ENCODE measurements around the gene VWA3A.

VWA3A gene

DNA sequence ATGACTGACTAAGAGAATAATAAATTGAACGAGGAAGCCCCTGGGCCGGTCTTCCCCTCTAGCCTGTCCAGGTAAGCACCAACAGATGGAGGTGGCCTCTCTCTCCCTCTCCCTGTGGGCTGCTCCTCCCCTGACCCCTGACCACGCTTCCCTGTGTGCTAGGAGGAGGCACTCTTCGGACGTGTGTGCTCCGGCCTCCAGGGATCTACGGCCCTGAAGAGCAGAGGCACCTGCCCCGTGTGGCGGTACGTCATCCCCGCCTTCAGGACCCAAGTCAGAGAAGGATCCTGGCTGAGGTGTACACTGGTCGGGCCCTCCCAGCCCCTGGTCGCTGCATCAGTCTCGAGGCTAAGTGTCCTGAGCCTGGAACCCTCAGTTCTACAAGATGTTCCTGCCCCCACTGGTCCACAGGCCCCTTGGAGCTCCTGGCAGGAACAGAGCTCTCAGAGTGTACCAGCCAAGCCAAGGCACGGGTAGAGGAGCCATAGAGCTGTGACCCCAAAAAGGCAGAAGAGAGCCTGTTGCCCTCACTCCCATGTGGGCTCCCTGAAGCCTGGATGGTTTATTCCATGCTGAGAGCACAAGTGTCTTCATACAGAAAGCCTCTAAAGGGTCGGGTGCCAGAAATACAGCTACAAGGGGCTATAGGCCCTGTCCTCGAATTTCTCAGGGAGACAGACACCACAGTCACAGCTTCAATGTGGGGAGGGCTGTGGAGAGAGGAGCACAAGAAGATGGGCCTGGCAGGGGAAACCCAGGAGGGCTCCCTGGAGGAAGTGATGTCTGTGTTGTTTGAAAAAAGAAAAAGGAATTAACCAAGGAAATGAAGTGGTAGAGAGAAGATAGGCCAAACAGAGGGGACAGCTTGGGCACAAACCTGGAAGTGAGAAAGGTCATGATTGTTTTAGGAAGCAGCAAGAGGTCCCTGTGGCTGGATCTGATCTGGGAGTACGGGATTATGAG is 85.9 kb downstream of the VWA3A start:
- Mint-ChIP-seq H3K9me3 (no peaks in the 10 kb centered on the region), H3K27ac (ENCODE audit: low read depth) (no peak overlapping the region), H3K36me3 (ENCODE audit: insufficient read depth) (no peaks in the 10 kb centered on the region), H3K4me1 (no peaks in the 10 kb centered on the region), H3K27me3 (no peaks in the 10 kb centered on the region), H3K4me3 (no peak overlapping the region)
- DNase-seq (ENCODE audit: low spot score in 2 of 2) (no peak), ATAC-seq (replicated peaks; ENCODE audit: extremely low read depth, poor library complexity, severe bottlenecking) (no peak)

DNA sequence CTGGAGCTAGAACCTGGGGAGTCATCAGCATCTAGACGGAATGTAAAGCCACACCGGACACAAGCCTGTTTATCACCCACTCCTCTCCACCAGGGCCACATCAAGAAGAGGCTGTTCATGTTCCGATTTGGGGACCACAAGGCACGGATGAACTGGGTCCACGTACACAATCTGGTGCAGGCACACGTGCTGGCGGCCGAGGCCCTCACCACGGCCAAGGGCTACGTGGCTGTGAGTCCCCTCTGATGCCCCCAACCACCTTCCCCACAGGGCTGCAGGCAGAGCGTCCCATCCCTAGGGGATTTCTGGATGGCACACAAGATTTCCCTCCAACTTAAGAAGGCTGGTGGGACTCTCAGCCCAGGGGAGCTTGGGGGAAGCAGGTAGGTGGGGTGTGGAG is 89.1 kb downstream of the VWA3A start:
- Mint-ChIP-seq H3K4me3 (no peak overlapping the region), H3K9me3 (no peaks in the 10 kb centered on the region), H3K27me3 (no peaks in the 10 kb centered on the region), H3K36me3 (ENCODE audit: insufficient read depth) (no peaks in the 10 kb centered on the region), H3K27ac (ENCODE audit: low read depth) (no peak overlapping the region), H3K4me1 (no peaks in the 10 kb centered on the region)
- ATAC-seq (replicated peaks; ENCODE audit: extremely low read depth, poor library complexity, severe bottlenecking) (no peak), DNase-seq (ENCODE audit: low spot score in 2 of 2) (no peak)

DNA sequence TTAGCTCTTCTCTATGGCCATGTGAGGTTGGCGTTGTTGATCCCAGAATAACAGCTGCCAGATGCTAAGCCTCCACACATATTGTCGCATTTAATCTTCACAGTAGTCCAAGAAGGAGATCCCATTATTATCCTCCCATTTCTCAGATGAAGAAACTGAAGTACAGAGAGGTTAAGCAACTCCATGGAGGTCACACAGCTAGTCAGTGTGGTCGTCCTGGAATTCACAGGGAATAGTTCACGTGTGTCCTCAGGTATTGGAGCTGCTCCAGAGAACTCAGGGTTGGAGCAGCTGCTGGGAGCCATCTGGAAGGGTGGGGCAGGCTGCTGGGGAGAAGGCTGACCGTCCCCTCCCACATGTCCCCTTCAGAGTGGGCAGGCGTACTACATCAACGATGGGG is 89.5 kb downstream of the VWA3A start:
- H3K9me3 Mint-ChIP-seq = no peaks in the 10 kb centered on the region
- no peak for DNase-seq (ENCODE audit: low spot score in 2 of 2)
- H3K27me3 Mint-ChIP-seq = no peaks in the 10 kb centered on the region
- no peak for ATAC-seq (replicated peaks; ENCODE audit: extremely low read depth, poor library complexity, severe bottlenecking)
- H3K4me1 Mint-ChIP-seq = no peaks in the 10 kb centered on the region
- H3K27ac Mint-ChIP-seq (ENCODE audit: low read depth) = no peak overlapping the region
- no peak overlapping the region for H3K4me3 Mint-ChIP-seq
- peaks cover 2% of the 10 kb centered on the region for H3K36me3 Mint-ChIP-seq (ENCODE audit: insufficient read depth)

DNA sequence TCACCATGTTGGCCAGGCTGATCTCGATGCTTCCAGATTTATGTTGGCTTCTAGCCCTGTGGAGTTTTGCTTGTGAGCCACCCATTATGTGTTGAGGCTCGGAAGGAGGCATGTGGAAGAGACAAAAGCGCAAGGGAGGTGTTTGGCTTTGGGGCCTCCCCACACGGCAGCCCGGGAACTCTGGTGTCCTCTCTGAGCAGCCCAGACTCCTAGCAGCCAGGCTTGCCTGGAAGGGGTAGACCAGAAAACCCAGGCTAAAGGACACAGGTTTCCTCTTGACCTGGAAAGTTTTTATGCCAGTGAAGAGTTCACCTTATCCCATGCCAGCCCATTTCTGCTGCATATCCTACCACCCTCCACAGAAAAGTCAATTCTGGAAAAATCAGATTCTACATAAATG is 91.0 kb downstream of the VWA3A start:
- Mint-ChIP-seq H3K9me3 (no peaks in the 10 kb centered on the region), H3K4me3 (no peak overlapping the region), H3K27ac (ENCODE audit: low read depth) (no peak overlapping the region), H3K27me3 (no peaks in the 10 kb centered on the region), H3K36me3 (ENCODE audit: insufficient read depth) (peaks cover 6% of the 10 kb centered on the region), H3K4me1 (peaks cover 5% of the 10 kb centered on the region)
- DNase-seq (ENCODE audit: low spot score in 2 of 2) = no peak
- no peak for ATAC-seq (replicated peaks; ENCODE audit: extremely low read depth, poor library complexity, severe bottlenecking)

DNA sequence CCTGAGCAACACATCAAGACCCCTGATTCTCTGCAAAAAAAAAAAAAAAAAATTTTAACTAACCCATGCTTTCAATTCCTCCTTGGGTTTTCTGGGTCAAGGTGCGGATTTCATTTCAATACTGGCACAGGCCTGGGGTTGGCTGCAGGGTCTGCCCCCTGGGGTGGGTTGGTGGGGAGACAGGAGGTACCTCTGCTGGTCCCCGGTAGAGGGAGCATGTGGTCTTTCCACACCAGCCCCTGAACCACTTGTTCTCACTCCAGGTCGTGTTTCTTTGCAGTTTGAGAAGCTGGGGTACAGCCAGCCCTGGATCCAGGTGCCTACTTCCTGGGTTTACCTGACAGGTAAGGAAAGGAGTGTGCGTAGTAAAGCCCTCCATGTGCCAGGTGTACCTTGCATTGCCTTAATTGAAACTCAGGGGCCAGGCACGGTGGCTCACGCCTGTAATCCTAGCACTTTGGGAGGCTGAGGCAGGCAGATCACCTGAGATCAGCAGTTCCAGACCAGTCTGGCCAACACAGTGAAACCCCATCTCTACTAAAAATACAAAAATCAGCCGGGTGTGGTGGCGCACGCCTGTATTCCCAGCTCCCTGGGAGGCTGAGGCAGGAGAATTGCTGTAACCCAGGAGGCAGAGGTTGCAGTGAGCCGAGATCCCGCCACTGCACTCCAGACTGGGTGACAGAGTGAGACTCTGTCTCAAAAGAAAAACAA is 91.7 kb downstream of the VWA3A start:
- Mint-ChIP-seq H3K27ac (ENCODE audit: low read depth) (no peak overlapping the region), H3K36me3 (ENCODE audit: insufficient read depth) (peaks cover 7% of the 10 kb centered on the region), H3K4me3 (no peak overlapping the region), H3K27me3 (no peaks in the 10 kb centered on the region), H3K9me3 (no peaks in the 10 kb centered on the region), H3K4me1 (peaks cover 12% of the 10 kb centered on the region)
- ATAC-seq (replicated peaks; ENCODE audit: extremely low read depth, poor library complexity, severe bottlenecking) (no peak), DNase-seq (ENCODE audit: low spot score in 2 of 2) (no peak)

DNA sequence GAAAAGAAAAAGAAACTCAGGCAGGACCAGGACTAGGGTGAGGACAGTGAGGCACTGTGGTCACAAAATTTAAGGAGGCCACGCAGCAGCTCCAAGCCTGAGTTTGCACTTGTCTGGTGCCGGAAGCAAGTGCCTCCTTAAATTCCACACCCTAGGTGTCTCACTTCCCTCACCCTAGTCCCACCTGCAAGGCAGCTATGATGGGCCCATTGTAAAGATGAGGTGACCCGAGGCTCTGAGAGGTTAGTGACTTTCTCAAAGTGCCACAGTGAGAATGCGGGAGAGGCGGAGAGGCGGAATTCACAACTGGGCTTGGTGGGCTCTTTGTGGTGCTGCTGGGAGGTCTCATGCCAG is 92.3 kb downstream of the VWA3A start:
- Mint-ChIP-seq H3K27ac (ENCODE audit: low read depth) (no peak overlapping the region), H3K36me3 (ENCODE audit: insufficient read depth) (peaks cover 9% of the 10 kb centered on the region), H3K4me3 (no peak overlapping the region), H3K4me1 (peaks cover 17% of the 10 kb centered on the region), H3K27me3 (no peaks in the 10 kb centered on the region), H3K9me3 (no peaks in the 10 kb centered on the region)
- ATAC-seq (replicated peaks; ENCODE audit: extremely low read depth, poor library complexity, severe bottlenecking) (no peak), DNase-seq (ENCODE audit: low spot score in 2 of 2) (no peak)

DNA sequence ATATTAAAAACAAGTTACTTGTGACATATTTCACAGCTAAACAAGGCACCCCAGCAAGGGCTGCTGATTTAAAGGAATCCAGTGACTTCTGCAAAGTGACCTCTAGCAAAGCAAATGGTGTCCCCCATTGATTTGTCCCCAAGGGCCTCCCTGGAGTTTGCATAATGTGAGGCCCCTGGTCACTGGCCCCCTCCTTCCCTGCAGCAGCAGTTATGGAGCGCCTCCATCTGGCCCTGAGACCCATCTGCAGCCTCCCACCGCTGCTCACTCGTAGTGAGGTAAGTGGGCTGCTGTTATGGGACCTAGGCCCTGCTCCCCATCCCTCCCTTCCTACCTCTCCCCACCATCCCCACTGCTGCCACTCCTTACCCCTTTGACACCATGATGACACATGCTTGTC is 94.2 kb downstream of the VWA3A start:
- peak overlapping the region; percentile 22 for H3K27ac Mint-ChIP-seq (ENCODE audit: low read depth)
- no peaks in the 10 kb centered on the region for H3K9me3 Mint-ChIP-seq
- ATAC-seq (replicated peaks; ENCODE audit: extremely low read depth, poor library complexity, severe bottlenecking) (no peak), DNase-seq (ENCODE audit: low spot score in 2 of 2) (no peak)
- no peak overlapping the region for H3K4me3 Mint-ChIP-seq
- peaks cover 34% of the 10 kb centered on the region for H3K4me1 Mint-ChIP-seq
- H3K27me3 Mint-ChIP-seq = no peaks in the 10 kb centered on the region
- peaks cover 25% of the 10 kb centered on the region for H3K36me3 Mint-ChIP-seq (ENCODE audit: insufficient read depth)

DNA sequence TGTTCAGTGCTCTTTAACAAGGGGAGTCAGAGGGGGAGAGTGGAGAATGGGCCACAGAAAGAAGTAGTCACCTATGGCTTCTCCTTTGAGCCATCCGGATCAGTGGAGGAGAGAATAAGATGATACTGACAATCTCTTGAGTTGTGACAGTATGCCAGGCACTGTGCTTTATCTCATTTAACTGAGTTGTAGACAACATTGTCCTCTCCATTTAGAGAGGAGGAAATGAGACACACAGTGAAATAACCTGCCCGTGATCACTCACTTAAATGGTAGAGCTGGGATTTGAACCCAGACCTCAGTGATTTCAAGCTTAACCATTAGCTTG is 95.9 kb downstream of the VWA3A start:
- no peak for ATAC-seq (replicated peaks; ENCODE audit: extremely low read depth, poor library complexity, severe bottlenecking)
- H3K27me3 Mint-ChIP-seq = no peaks in the 10 kb centered on the region

DNA sequence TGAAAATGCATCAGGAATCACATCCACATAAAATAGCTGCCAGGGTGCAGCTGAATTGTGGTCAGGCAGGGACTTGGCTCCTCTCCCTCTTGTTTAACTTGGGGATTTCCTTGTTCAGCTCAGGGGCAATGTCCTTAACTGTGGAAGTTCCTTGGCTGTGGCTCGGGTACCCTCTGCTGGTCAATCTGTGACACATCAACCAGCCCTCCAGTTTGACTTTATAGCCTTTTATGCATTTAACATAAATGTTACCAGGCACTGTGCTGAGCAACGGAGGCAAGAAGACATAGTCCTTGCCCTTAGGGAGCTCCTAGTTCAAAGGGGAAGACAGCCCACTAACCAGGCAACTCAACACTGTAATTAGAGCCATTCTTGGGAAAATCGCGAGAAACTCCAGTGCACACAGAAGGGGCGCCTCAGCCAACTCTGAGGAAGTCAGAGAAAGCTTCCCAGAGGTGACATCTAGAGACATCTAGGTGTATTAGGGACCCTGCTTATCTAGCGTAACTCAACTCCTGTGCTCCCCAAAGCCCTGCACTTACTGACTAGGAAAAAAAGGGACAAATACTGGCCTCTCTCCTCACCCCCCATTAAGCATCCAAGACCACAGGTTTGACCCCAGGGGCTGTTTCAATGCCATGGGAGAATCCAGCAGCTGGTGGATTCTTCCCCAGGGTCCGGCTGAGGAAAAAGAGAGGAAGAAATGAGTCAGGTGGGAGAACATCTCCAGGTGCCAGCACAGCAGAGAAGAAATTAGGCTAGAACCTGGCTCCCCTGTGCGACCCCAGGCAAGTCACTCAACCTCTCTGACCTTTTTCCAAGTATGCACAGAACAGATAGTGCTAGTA is 96.5 kb downstream of the VWA3A start:
- ATAC-seq (replicated peaks; ENCODE audit: extremely low read depth, poor library complexity, severe bottlenecking) = no peak
- peak overlapping the region; percentile 99 for H3K27ac Mint-ChIP-seq (ENCODE audit: low read depth)

More for the DNA sequence above, 95.9 kb downstream of the VWA3A start:
- H3K9me3 Mint-ChIP-seq = no peaks in the 10 kb centered on the region
- H3K36me3 Mint-ChIP-seq (ENCODE audit: insufficient read depth) = peaks cover 34% of the 10 kb centered on the region
- peaks cover 47% of the 10 kb centered on the region for H3K4me1 Mint-ChIP-seq
- no peak overlapping the region for H3K4me3 Mint-ChIP-seq
- DNase-seq (ENCODE audit: low spot score in 2 of 2) = no peak
- H3K27ac Mint-ChIP-seq (ENCODE audit: low read depth) = peak overlapping the region; percentile 82

DNA sequence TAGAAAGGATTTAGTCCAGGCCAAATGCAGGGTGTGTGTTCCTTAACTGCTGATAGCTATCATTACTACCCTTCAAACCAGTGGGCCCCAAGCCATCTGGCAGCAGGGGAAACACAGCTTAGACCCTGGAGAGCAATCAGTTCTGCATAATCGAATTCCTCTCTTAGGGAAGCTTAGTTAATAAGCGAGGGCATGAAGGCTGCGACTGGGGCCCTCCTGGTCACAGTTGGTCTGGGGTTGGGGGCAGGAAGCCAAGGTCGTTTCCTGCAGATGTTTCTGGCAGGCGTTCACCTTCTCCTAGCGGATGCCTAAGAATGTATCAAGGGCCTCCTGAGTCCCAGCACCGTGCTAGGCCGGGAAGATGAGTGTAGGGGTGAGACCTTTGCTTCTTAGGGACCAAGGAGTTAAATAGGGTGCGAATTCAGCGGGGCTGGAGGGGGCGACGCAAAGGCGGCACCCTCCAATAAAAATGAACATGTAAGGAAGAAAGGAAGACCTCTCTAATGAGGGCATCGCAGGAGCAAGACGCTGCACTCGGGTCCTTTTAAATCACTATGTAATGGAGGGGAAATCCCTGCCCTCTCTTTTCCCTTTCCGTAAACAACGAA is 97.2 kb downstream of the VWA3A start:
- ATAC-seq (replicated peaks; ENCODE audit: extremely low read depth, poor library complexity, severe bottlenecking) = no peak
- H3K4me3 Mint-ChIP-seq = peak overlapping the region; percentile 82
- H3K27ac Mint-ChIP-seq (ENCODE audit: low read depth) = peak overlapping the region; percentile 99

More for the DNA sequence above, 96.5 kb downstream of the VWA3A start:
- DNase-seq (ENCODE audit: low spot score in 2 of 2) = peak; percentile 35 to 51
- H3K9me3 Mint-ChIP-seq = peaks cover 6% of the 10 kb centered on the region
- H3K4me3 Mint-ChIP-seq = peak overlapping the region; percentile 82
- H3K36me3 Mint-ChIP-seq (ENCODE audit: insufficient read depth) = peaks cover 37% of the 10 kb centered on the region
- no peaks in the 10 kb centered on the region for H3K27me3 Mint-ChIP-seq
- H3K4me1 Mint-ChIP-seq = peaks cover 53% of the 10 kb centered on the region

DNA sequence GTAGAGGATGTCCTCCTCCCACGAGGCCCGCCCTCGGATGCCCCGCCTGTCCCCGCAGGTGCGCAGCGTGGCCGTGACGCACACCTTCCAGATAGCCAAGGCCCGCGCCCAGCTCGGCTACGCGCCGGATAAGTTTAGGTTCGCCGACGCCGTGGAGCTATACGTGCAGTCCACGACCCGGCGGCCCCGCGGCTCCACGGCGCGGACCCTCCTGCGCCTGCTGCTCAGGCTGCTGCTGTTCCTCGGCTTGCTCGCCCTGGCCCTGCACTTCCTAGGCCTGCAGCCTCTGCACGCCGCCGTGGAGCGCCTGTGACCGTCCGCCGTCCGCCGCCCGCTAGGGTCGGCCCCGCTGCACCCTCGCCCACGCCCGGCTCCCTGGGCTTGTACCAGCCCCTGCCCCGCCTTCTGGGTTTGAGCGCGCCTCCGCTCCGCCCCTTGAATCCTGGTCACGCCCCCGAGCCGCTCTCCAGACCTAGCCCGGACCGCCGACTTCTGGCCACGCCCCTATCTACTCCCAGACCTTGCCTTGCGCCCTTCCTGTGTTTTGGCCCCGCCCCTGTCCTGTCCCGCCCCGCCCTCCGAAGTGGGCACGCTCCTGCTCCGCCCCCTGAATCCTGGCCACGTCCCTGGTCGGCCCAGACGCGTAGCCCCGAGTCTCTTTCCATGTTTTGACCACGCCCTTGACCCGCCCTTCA is 97.9 kb downstream of the VWA3A start:
- H3K4me1 Mint-ChIP-seq = peaks cover 67% of the 10 kb centered on the region
- H3K27ac Mint-ChIP-seq (ENCODE audit: low read depth) = peak overlapping the region; percentile 99
- peaks cover 15% of the 10 kb centered on the region for H3K9me3 Mint-ChIP-seq
- H3K4me3 Mint-ChIP-seq = peak overlapping the region; percentile 82
- H3K27me3 Mint-ChIP-seq = peaks cover 3% of the 10 kb centered on the region
- peaks cover 45% of the 10 kb centered on the region for H3K36me3 Mint-ChIP-seq (ENCODE audit: insufficient read depth)
- DNase-seq (ENCODE audit: low spot score in 2 of 2) = peak; percentile 79 to 91
- peak; percentile 39 for ATAC-seq (replicated peaks; ENCODE audit: extremely low read depth, poor library complexity, severe bottlenecking)

More for the DNA sequence above, 97.2 kb downstream of the VWA3A start:
- Mint-ChIP-seq H3K4me1 (peaks cover 60% of the 10 kb centered on the region), H3K9me3 (peaks cover 12% of the 10 kb centered on the region), H3K27me3 (no peaks in the 10 kb centered on the region), H3K36me3 (ENCODE audit: insufficient read depth) (peaks cover 38% of the 10 kb centered on the region)
- no peak for DNase-seq (ENCODE audit: low spot score in 2 of 2)

All from central memory CD8-positive, alpha-beta T cell (primary cell).